Measurements from ENCODE around the gene MACROD1.

MACROD1 gene

DNA sequence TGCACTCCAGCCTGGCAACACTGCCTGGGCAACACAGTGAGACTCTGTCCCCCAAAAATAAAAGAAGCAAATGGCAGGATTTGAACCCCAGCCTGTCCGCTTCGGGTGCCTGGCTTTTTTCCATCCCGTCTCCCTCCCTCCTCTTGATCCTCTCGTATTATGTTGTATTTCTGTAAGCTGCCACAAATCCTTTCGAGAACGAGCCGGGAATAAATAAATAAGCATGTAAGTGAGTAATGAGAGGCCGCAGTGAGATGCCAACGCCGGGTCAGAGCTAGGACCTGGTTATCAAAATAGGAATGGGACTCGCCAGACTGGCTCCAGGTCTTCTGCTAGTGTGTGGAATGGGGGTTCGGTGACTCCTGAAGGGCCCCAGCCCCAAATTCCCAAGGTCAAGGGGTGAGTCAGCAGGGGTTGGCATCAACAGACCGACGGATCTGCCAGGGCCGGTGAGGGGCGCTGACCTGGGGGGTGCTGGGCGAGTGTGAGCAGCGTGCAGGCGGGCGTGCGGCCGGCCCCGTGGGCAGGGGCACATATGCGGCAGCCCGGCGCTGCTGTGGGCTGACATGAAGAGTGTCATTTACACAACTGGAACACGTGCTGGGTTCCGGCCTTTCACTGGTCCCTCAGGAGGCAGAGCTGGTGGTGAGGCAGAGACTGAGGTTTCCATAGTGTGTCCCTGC, 82.4 kb downstream of the MACROD1 start:
- H3K4me3 ChIP-seq (ENCODE audit: low read depth, low read length) = no peak overlapping the region
- TF ChIP-seq CTCF (IDR thresholded peaks at IDR 0.05; ENCODE audit: low read depth, low read length) = no peak

DNA sequence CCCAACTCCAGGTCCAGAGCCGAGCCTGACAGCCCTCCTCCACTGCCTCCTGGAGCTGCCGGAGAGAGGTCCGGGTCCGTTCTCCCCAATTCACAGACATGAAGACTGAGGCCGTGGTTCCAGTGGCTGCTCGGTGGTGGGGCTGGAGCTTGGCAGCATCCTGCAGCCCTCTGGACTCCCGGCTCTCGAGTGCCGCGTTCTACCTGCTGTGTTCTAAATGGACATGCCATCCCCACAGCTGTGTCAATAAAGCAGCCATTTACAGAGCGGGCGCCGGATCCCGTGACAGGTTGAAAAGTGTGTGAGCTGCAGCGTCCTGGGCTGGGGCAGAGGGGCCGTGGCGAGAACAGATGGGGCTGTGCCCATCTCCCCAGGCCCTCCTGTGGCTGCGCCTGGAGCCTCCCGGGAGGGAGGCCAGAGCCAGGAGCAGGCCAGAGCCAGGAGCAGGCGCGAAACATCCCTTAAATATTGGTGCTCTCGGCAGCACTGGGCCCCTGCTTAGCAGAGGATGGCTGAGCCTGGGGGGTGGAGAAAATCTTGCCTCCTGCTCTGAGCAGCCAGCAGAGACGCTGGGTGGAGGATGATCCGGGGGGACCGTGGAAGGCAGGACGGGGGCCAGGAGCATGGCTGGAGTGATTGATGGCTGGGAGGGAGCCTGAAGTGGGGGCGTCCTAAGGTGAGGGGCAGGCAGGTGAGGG, 84.0 kb downstream of the MACROD1 start:
- no peak for TF ChIP-seq CTCF (IDR thresholded peaks at IDR 0.05; ENCODE audit: low read depth, low read length)
- no peak overlapping the region for H3K4me3 ChIP-seq (ENCODE audit: low read depth, low read length)

DNA sequence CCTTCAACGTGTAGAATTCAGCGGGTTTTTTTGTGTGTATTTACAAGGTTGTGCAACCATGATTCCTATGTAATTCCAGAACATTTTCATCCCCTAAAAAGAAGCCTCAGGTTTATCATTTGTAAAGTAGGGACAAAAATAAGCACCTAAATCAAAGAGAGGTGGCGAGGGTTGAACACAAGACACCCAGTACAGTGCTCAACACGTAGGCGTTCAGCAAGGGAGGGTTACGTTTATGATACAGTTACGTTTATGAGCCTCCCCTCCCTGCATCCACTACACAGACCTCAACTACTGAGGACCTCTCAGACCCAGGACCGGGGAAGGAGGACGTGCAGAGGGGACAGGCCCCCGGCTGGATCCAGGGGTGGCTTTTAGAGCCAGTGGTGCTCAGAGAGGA, 85.5 kb downstream of the MACROD1 start:
- TF ChIP-seq CTCF (IDR thresholded peaks at IDR 0.05; ENCODE audit: low read depth, low read length) = no peak
- H3K4me3 ChIP-seq (ENCODE audit: low read depth, low read length) = no peak overlapping the region

- no peak overlapping the region for H3K4me3 ChIP-seq (ENCODE audit: low read depth, low read length)
- no peak for TF ChIP-seq CTCF (IDR thresholded peaks at IDR 0.05; ENCODE audit: low read depth, low read length)
Measured at GRCh38 chr11:64078905-64079304, 87.0 kb downstream of the MACROD1 start.

GRCh38 chr11:64078284-64078683, 87.6 kb downstream of the MACROD1 start:
- no peak for TF ChIP-seq CTCF (IDR thresholded peaks at IDR 0.05; ENCODE audit: low read depth, low read length)
- no peak overlapping the region for H3K4me3 ChIP-seq (ENCODE audit: low read depth, low read length)

- no peak for TF ChIP-seq CTCF (IDR thresholded peaks at IDR 0.05; ENCODE audit: low read depth, low read length)
- no peak overlapping the region for H3K4me3 ChIP-seq (ENCODE audit: low read depth, low read length)
Measured at GRCh38 chr11:64077607-64078006, 88.3 kb downstream of the MACROD1 start.

GRCh38 chr11:64076758-64077157, 89.2 kb downstream of the MACROD1 start:
- no peak for TF ChIP-seq CTCF (IDR thresholded peaks at IDR 0.05; ENCODE audit: low read depth, low read length)
- H3K4me3 ChIP-seq (ENCODE audit: low read depth, low read length) = no peak overlapping the region
